Measurements from ENCODE around the gene SPATS2L.

SPATS2L gene

GRCh38 chr2:200279857-200280256 lies 26.6 kb upstream of the SPATS2L start:
- no peak overlapping the region for H3K9ac ChIP-seq (ENCODE audit: low read length)
- no peak overlapping the region for H2BK15ac ChIP-seq (replicated peaks; ENCODE audit: low read depth)
- H4K8ac ChIP-seq (ENCODE audit: low read depth, low read length), result no peak overlapping the region
- H3K79me1 ChIP-seq (ENCODE audit: low read length), result no peaks in the 10 kb centered on the region
- no peaks in the 10 kb centered on the region for H3K79me2 ChIP-seq (ENCODE audit: control insufficient read depth, insufficient read depth, low read length)
- no peaks in the 10 kb centered on the region for H3K4me1 ChIP-seq (ENCODE audit: control insufficient read depth, low read depth, low read length)
- no peak overlapping the region for H3K4me3 ChIP-seq (ENCODE audit: low read length)
- H3K56ac ChIP-seq (ENCODE audit: low read length), result no peak overlapping the region
- no peak for DNase-seq
- H3K4me2 ChIP-seq (ENCODE audit: low read length), result no peak overlapping the region
- H3K36me3 ChIP-seq (ENCODE audit: control insufficient read depth, insufficient read depth, low read length), result no peaks in the 10 kb centered on the region
- no peak overlapping the region for H3K27ac ChIP-seq (ENCODE audit: low read depth, low read length)
- no peaks in the 10 kb centered on the region for H3K27me3 ChIP-seq (ENCODE audit: insufficient read depth, low read length, poor library complexity)
- H4K5ac ChIP-seq (ENCODE audit: low read length), result no peak overlapping the region
- no peak overlapping the region for H3K23ac ChIP-seq (ENCODE audit: low read length)
- no peak overlapping the region for H3K4ac ChIP-seq (ENCODE audit: low read depth, low read length)
- H2AK5ac ChIP-seq (ENCODE audit: low read length), result no peak overlapping the region
- no peak overlapping the region for H3K18ac ChIP-seq (ENCODE audit: low read length)
- no peak overlapping the region for H2BK5ac ChIP-seq (ENCODE audit: low read length)
- H2BK120ac ChIP-seq (ENCODE audit: low read depth, low read length), result no peak overlapping the region

- no peak overlapping the region for H3K27ac ChIP-seq (ENCODE audit: low read depth, low read length)
- no peaks in the 10 kb centered on the region for H3K79me1 ChIP-seq (ENCODE audit: low read length)
- H3K56ac ChIP-seq (ENCODE audit: low read length), result no peak overlapping the region
- no CpG with 5 or more reads among the region's 1 CpG for WGBS (ENCODE audit: extremely low coverage, insufficient coverage, low lambda C conversion rate)
- no peak overlapping the region for H2BK15ac ChIP-seq (replicated peaks; ENCODE audit: low read depth)
- no peak overlapping the region for H3K4ac ChIP-seq (ENCODE audit: low read depth, low read length)
- H3K23ac ChIP-seq (ENCODE audit: low read length), result no peak overlapping the region
- no peak overlapping the region for H3K18ac ChIP-seq (ENCODE audit: low read length)
- no peak overlapping the region for H2BK120ac ChIP-seq (ENCODE audit: low read depth, low read length)
- H4K5ac ChIP-seq (ENCODE audit: low read length), result no peak overlapping the region
- H3K4me2 ChIP-seq (ENCODE audit: low read length), result no peak overlapping the region
- H3K27me3 ChIP-seq (ENCODE audit: insufficient read depth, low read length, poor library complexity), result no peaks in the 10 kb centered on the region
- no peak overlapping the region for H2BK5ac ChIP-seq (ENCODE audit: low read length)
- no peak overlapping the region for H2AK5ac ChIP-seq (ENCODE audit: low read length)
- no peak overlapping the region for H3K4me3 ChIP-seq (ENCODE audit: low read length)
- H3K36me3 ChIP-seq (ENCODE audit: control insufficient read depth, insufficient read depth, low read length), result no peaks in the 10 kb centered on the region
- H3K4me1 ChIP-seq (ENCODE audit: control insufficient read depth, low read depth, low read length), result no peaks in the 10 kb centered on the region
- DNase-seq, result no peak
- H4K8ac ChIP-seq (ENCODE audit: low read depth, low read length), result no peak overlapping the region
- H3K9ac ChIP-seq (ENCODE audit: low read length), result no peak overlapping the region
- no peaks in the 10 kb centered on the region for H3K79me2 ChIP-seq (ENCODE audit: control insufficient read depth, insufficient read depth, low read length)
Observed at GRCh38 chr2:200286578-200286977, 19.9 kb upstream of the SPATS2L start.

GRCh38 chr2:200288670-200289429 lies 17.6 kb upstream of the SPATS2L start:
- Histone ChIP-seq H2BK15ac (replicated peaks; ENCODE audit: low read depth) (no peak overlapping the region), H2BK120ac (ENCODE audit: low read depth, low read length) (no peak overlapping the region), H3K23ac (ENCODE audit: low read length) (no peak overlapping the region), H3K79me2 (ENCODE audit: control insufficient read depth, insufficient read depth, low read length) (no peaks in the 10 kb centered on the region), H3K18ac (ENCODE audit: low read length) (no peak overlapping the region), H3K36me3 (ENCODE audit: control insufficient read depth, insufficient read depth, low read length) (no peaks in the 10 kb centered on the region), H3K79me1 (ENCODE audit: low read length) (no peaks in the 10 kb centered on the region), H3K56ac (ENCODE audit: low read length) (no peak overlapping the region), H3K4me2 (ENCODE audit: low read length) (no peak overlapping the region), H4K8ac (ENCODE audit: low read depth, low read length) (no peak overlapping the region), H3K27ac (ENCODE audit: low read depth, low read length) (no peak overlapping the region), H4K5ac (ENCODE audit: low read length) (no peak overlapping the region), H3K4me1 (ENCODE audit: control insufficient read depth, low read depth, low read length) (no peaks in the 10 kb centered on the region), H3K9ac (ENCODE audit: low read length) (no peak overlapping the region), H3K4me3 (ENCODE audit: low read length) (no peak overlapping the region), H3K4ac (ENCODE audit: low read depth, low read length) (no peak overlapping the region), H3K27me3 (ENCODE audit: insufficient read depth, low read length, poor library complexity) (no peaks in the 10 kb centered on the region), H2BK5ac (ENCODE audit: low read length) (no peak overlapping the region), H2AK5ac (ENCODE audit: low read length) (no peak overlapping the region)
- no peak for DNase-seq
- WGBS (ENCODE audit: extremely low coverage, insufficient coverage, low lambda C conversion rate), result no CpG with 5 or more reads among the region's 5 CpGs

DNA sequence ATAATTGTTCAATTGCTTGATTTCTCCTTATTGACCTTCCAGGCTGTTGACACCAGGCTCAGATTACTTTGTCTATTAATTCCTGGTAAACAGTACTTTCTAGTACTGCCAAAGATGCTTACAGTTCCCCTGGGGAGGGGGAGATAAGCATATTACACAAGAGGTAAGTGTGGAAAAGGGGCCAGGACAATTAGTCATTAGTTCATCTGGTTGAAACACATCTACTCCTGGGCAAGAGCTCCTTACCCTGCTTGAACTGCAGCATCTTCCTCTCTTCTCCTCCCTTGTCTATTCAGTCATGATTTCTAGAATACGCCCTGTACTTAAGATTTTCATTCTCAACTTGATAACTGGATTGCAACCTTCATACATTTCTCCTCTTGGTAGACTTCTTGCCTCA lies 10.4 kb upstream of the SPATS2L start:
- H3K4me1 ChIP-seq (ENCODE audit: control insufficient read depth, low read depth, low read length), result no peaks in the 10 kb centered on the region
- H3K18ac ChIP-seq (ENCODE audit: low read length), result no peak overlapping the region
- H4K5ac ChIP-seq (ENCODE audit: low read length), result no peak overlapping the region
- no peaks in the 10 kb centered on the region for H3K79me1 ChIP-seq (ENCODE audit: low read length)
- H3K27me3 ChIP-seq (ENCODE audit: insufficient read depth, low read length, poor library complexity), result no peaks in the 10 kb centered on the region
- DNase-seq, result no peak
- H2AK5ac ChIP-seq (ENCODE audit: low read length), result no peak overlapping the region
- no peak overlapping the region for H3K4me2 ChIP-seq (ENCODE audit: low read length)
- no peak overlapping the region for H4K8ac ChIP-seq (ENCODE audit: low read depth, low read length)
- H3K4ac ChIP-seq (ENCODE audit: low read depth, low read length), result no peak overlapping the region
- H3K27ac ChIP-seq (ENCODE audit: low read depth, low read length), result no peak overlapping the region
- H3K36me3 ChIP-seq (ENCODE audit: control insufficient read depth, insufficient read depth, low read length), result no peaks in the 10 kb centered on the region
- H3K9ac ChIP-seq (ENCODE audit: low read length), result no peak overlapping the region
- no peak overlapping the region for H2BK5ac ChIP-seq (ENCODE audit: low read length)
- WGBS (ENCODE audit: extremely low coverage, insufficient coverage, low lambda C conversion rate), result no CpG with 5 or more reads among the region's 1 CpG
- no peak overlapping the region for H3K4me3 ChIP-seq (ENCODE audit: low read length)
- H3K79me2 ChIP-seq (ENCODE audit: control insufficient read depth, insufficient read depth, low read length), result no peaks in the 10 kb centered on the region
- no peak overlapping the region for H2BK120ac ChIP-seq (ENCODE audit: low read depth, low read length)
- H3K23ac ChIP-seq (ENCODE audit: low read length), result no peak overlapping the region
- no peak overlapping the region for H3K56ac ChIP-seq (ENCODE audit: low read length)
- no peak overlapping the region for H2BK15ac ChIP-seq (replicated peaks; ENCODE audit: low read depth)

DNA sequence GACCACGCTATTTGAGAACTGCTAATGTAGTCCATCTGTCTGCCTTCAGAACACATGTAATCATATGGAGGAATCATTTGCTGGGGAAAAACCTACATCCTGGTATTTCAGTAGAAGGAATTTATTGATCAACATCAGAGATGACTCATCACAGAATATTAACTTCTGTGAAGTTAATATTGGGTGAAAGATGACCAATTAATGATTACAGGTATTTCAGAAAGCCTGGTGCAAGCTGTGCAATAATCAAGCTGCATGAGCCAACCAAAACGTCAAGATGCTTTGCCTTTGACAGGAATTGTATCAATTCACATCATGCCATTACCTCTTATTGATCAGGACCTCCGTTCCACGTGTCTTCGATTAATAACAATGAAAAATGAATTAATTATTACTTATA lies 9.4 kb upstream of the SPATS2L start:
- Histone ChIP-seq H3K79me2 (ENCODE audit: control insufficient read depth, insufficient read depth, low read length) (no peaks in the 10 kb centered on the region), H3K36me3 (ENCODE audit: control insufficient read depth, insufficient read depth, low read length) (no peaks in the 10 kb centered on the region), H3K56ac (ENCODE audit: low read length) (no peak overlapping the region), H2BK15ac (replicated peaks; ENCODE audit: low read depth) (no peak overlapping the region), H2BK120ac (ENCODE audit: low read depth, low read length) (no peak overlapping the region), H2BK5ac (ENCODE audit: low read length) (no peak overlapping the region), H4K8ac (ENCODE audit: low read depth, low read length) (no peak overlapping the region), H3K4me3 (ENCODE audit: low read length) (no peak overlapping the region), H3K4ac (ENCODE audit: low read depth, low read length) (no peak overlapping the region), H3K9ac (ENCODE audit: low read length) (no peak overlapping the region), H4K5ac (ENCODE audit: low read length) (no peak overlapping the region), H3K4me2 (ENCODE audit: low read length) (no peak overlapping the region), H3K18ac (ENCODE audit: low read length) (no peak overlapping the region), H3K23ac (ENCODE audit: low read length) (no peak overlapping the region), H3K27me3 (ENCODE audit: insufficient read depth, low read length, poor library complexity) (no peaks in the 10 kb centered on the region), H3K79me1 (ENCODE audit: low read length) (no peaks in the 10 kb centered on the region), H2AK5ac (ENCODE audit: low read length) (no peak overlapping the region), H3K4me1 (ENCODE audit: control insufficient read depth, low read depth, low read length) (no peaks in the 10 kb centered on the region), H3K27ac (ENCODE audit: low read depth, low read length) (no peak overlapping the region)
- WGBS (ENCODE audit: extremely low coverage, insufficient coverage, low lambda C conversion rate), result no CpG with 5 or more reads among the region's 5 CpGs
- DNase-seq, result no peak

DNA sequence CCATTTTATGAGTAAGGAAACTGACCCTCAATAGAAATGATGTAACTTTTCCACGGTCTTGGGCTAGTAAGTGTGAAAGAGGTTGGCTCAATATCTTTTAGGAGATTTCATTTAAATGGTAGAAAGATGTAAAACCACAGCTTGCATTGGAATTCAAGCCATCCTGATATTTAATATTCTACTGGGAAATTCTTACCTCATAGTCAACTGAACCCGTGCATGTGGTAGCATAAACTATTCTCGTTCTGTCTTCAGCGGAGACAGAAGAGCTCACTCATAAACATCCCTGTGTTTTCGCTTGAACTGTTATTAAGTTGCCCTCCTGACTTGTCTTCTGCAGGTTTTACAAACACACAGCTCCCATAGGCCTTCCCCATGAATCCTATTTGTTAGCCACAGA lies 8.5 kb upstream of the SPATS2L start:
- Histone ChIP-seq H3K4me3 (ENCODE audit: low read length) (no peak overlapping the region), H3K4me2 (ENCODE audit: low read length) (no peak overlapping the region), H3K9ac (ENCODE audit: low read length) (no peak overlapping the region), H3K18ac (ENCODE audit: low read length) (no peak overlapping the region), H4K5ac (ENCODE audit: low read length) (no peak overlapping the region), H2BK15ac (replicated peaks; ENCODE audit: low read depth) (no peak overlapping the region), H3K23ac (ENCODE audit: low read length) (no peak overlapping the region), H3K79me2 (ENCODE audit: control insufficient read depth, insufficient read depth, low read length) (no peaks in the 10 kb centered on the region), H3K4ac (ENCODE audit: low read depth, low read length) (no peak overlapping the region), H3K56ac (ENCODE audit: low read length) (no peak overlapping the region), H3K27me3 (ENCODE audit: insufficient read depth, low read length, poor library complexity) (no peaks in the 10 kb centered on the region), H3K36me3 (ENCODE audit: control insufficient read depth, insufficient read depth, low read length) (no peaks in the 10 kb centered on the region), H3K4me1 (ENCODE audit: control insufficient read depth, low read depth, low read length) (no peaks in the 10 kb centered on the region), H4K8ac (ENCODE audit: low read depth, low read length) (no peak overlapping the region), H2BK5ac (ENCODE audit: low read length) (no peak overlapping the region), H2AK5ac (ENCODE audit: low read length) (no peak overlapping the region), H3K79me1 (ENCODE audit: low read length) (no peaks in the 10 kb centered on the region), H2BK120ac (ENCODE audit: low read depth, low read length) (no peak overlapping the region), H3K27ac (ENCODE audit: low read depth, low read length) (no peak overlapping the region)
- DNase-seq, result no peak
- no CpG with 5 or more reads among the region's 5 CpGs for WGBS (ENCODE audit: extremely low coverage, insufficient coverage, low lambda C conversion rate)

Measured in mesendoderm (in vitro differentiated cells).